HG03066 (cell line): Measurements from ENCODE around the gene FTSJ1.
A peak's percentile ranks its signal among the peaks of the same experiment; 100 is the strongest.
"Not testable (repeated sequence)": the region's sequence is repeated elsewhere in the genome, so short reads cannot be mapped to it uniquely, and the experiment has no call there.

Experiments used
- ATAC-seq: cut with Tn5 transposase; IDR thresholded peaks from one replicate; pipeline ENCODE4 v1.9.1; 2021; ENCODE audit warnings: low read depth; ENCODE audit not compliant: unreplicated experiment

Gene FTSJ1

DNA sequence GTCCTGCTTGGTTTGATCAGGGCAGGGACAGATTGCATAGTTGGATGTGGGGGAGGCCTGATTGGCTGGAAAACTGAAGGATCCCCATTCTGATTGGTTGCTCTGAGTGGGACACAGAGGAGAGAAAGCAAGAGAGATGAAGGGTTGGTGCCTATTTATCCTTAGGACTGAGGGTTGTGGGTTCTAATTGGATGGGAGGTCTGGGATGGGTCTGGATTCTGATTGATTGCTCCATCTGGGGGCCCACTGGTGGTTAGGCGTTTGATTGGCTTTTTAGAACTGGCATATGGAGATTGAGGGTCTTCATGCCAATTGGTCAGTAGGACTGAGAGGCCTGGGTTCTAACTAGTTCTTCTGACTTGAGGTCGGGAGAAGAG, 45.0 kb downstream of the FTSJ1 start:
- ATAC-seq = no peak

DNA sequence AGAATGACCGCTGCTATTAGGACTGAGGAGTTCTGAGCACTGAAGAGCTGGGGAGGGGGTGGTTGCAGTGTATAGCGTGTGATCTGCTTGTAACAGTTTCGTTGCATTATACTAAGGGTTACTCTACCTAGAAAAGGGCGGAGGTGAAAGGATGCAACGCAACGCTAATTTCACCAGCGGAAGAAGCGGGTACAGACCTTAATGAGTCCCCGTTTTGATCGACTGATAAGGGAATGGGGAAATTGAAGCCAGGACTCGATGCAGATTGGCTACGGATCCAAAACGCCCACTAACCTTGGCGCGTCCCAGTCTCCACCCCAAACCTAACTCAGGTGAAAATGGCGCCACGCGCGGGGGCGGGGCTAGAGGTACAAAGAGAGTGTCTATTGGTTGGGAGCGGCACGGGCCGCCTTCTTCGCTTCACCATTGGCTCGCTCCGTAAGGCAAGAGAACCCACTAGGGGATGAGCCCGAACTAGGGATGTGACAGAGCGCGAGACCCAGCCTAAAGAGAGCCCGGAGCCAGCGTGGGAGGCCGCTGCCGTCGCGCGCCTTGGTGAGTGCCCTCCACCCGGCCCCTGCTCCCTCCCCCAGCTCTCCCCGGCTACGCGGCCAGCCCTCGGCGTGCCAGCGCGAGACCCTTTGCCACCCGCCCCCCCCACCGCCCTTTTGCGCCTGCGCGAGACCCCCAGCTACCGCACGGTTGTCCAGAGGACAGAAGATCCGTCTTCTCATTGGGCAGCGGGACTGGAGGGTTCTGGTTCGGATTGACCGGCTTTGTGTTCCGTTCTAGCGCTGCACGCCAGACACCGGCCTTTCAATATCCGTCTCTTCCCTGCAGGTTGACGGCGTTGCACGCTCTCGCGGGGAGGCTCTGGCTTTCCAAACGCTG, 45.6 kb downstream of the FTSJ1 start, which contains the start of gene EBP:
Gene EBP (plus strand): TSS at position 456 of the 891 bp plus-strand sequence. CDS start 1,964 bp downstream, outside the sequence.
- peak; percentile 98 for ATAC-seq

DNA sequence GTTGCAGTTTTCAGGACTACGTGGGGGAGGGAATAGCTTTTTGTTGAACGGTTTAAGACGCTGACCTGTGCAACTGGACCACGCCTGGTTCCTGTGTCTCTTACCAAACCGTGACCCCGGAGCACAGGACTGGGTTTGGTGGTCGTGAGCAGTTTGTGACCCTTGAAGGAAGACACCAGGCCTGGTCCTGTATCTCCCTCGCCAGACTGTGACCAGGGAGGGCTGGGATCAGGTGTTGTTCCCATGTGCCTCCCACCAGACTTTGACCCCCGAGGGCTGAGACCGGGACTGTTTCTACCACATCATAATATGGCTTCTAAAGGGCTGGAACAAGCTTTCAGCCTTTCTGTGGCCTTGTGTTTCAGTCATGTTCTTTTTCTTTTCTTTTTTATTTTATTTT, 46.3 kb downstream of the FTSJ1 start:
- no peak for ATAC-seq

DNA sequence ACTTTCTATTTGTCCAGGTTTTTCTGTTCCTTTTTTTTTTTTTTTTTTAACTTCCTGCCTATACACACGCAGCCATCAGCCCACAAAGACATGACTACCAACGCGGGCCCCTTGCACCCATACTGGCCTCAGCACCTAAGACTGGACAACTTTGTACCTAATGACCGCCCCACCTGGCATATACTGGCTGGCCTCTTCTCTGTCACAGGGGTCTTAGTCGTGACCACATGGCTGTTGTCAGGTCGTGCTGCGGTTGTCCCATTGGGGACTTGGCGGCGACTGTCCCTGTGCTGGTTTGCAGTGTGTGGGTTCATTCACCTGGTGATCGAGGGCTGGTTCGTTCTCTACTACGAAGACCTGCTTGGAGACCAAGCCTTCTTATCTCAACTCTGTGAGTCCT, 47.7 kb downstream of the FTSJ1 start:
- no peak for ATAC-seq

DNA sequence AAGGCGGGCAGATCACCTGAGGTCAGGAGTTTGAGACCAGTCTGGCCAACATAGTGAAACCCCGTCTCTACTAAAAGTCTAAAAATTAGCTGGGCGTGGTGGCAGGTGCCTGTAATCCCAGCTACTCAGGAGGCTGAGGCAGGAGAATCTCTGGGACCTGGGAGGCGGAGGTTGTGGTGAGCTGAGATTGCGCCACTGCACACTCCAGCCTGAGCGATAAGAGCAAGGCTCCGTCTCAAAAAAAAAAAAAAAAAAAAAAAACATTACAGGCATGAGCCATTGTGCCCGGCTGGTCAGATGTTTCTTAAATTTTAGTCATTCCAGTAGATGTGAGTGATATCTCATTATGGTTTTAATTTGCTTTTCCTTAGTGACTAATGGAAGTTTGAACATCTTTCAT, 49.9 kb downstream of the FTSJ1 start:
- not testable (repeated sequence) for ATAC-seq

DNA sequence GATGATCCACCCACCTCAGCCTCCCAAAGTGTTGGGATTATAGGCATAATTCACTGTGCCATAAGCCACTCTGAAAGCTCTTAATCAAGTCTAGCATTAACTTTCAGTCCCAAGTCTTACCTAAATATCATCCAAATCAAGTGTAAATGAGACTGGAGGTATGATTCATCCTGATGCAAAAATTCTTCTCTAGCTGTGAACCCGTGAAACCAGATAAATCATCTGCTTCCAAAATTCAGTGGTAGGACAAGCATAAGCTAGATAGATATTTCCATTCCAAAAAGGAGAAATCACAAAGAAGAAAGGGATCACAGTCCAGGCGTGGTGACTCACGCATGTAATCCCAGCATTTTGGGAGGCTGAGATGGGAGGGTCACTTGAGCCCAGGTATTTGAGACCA, 54.7 kb downstream of the FTSJ1 start:
- no peak for ATAC-seq

DNA sequence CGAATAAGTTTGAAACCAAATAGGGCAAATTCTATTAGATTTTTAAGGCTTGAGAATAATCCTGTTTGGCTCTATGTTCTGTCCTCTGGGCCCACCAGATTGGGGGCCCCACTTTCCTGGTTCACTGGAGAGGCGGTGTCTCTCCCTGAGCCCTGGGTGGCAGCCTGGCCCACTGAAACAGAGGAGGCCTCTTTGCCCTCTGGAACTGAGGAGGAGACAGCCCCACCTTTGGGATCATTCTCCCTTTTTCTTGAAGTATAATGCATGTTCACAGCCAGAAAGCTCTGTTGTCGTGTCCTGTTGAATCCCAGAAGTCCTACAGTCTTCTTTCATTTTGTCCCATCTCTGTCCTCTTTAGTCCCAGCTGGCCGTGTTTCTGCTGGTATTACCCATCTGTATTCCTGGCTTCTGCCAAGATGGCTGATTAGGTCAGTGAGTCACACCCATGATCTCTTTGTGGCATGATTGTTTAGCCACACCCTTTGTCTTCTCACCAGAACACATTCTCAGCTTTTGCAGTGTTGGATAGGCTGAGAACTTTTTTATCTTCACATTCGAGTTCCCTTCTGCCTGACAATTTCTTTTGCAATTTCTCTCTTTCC, 55.5 kb downstream of the FTSJ1 start:
- no peak for ATAC-seq

DNA sequence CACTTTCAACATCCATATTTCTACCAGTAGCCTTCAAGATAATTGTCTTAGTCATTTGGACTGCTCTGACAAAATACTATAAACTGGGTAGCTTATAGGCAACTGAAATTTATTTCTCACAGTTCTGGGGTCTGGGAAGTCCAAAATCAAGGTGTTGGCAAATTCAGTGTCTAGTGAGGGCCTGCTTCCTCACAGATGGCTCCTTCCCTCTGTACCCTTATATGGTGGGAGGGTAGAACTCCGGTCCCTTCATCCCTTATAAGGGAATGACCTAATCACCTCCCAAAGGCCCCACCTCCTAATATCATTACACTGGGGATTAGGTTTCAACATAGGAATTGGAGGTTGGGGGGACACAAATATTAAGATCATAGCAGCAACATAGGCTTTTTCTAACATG, 56.2 kb downstream of the FTSJ1 start:
- ATAC-seq = no peak

DNA sequence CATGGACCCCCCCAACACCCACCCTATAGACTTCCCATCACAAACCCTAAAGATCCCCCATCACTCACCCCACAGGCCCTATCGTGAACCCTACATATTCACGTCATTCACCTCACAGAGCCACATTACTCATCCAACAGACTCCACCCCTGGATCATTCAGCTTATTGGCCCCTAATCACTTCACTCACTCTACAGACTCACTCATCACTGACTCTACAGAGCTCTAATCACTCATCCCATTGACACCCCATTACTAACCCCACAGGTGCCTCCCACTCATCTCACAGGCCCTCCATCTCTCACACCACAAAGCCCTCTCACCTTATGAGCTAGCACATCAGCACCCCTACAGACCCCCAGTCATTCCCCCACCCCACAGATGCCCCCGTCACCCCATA, 57.2 kb downstream of the FTSJ1 start:
- no peak for ATAC-seq
